ENCODE results near the gene EIF5A.

The EIF5A gene

DNA sequence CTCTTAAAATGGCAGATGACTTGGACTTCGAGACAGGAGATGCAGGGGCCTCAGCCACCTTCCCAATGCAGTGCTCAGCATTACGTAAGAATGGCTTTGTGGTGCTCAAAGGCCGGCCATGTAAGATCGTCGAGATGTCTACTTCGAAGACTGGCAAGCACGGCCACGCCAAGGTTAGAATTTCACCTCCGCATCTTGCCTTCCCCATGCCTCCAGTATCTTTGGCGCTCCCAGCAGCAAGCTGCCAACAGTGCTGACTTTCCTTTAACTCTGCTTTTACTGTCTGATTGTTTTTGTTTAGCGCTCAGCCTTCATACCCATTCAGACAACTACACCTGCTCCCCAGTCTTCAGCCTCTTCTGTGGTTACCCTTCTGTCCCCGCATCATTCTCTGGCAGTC lies 2.2 kb downstream of the EIF5A start:
- no peak for DNase-seq
- in situ Hi-C loops (cut with HindIII; ENCODE audit: low pct_ligation_motif_present, low pct_unique_long_range_greater_than_20kb, low sequenced_read_pairs) = no loop called here

DNA sequence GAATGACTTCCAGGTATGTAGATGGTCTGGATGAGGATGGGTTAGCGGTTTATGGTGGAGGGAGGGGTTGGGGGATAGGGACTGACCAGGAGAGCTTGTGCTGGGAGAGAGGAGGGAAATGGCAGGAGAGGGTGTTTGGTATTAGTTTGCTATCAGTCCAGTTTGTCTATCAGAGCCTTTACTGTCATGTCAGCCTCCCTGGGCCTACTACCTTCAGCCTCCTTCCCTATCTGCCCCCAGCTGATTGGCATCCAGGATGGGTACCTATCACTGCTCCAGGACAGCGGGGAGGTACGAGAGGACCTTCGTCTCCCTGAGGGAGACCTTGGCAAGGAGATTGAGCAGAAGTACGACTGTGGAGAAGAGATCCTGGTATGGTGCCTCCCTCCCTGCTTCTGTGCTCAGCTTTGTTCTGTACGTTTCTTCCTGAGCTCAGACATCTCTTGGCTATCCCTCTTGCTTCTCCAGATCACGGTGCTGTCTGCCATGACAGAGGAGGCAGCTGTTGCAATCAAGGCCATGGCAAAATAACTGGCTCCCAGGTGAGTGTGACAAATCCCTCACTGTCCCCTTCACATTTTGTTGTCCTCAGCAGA lies 3.8 kb downstream of the EIF5A start:
- no peak for DNase-seq
- in situ Hi-C loops (cut with HindIII; ENCODE audit: low pct_ligation_motif_present, low pct_unique_long_range_greater_than_20kb, low sequenced_read_pairs) = no loop called here

DNA sequence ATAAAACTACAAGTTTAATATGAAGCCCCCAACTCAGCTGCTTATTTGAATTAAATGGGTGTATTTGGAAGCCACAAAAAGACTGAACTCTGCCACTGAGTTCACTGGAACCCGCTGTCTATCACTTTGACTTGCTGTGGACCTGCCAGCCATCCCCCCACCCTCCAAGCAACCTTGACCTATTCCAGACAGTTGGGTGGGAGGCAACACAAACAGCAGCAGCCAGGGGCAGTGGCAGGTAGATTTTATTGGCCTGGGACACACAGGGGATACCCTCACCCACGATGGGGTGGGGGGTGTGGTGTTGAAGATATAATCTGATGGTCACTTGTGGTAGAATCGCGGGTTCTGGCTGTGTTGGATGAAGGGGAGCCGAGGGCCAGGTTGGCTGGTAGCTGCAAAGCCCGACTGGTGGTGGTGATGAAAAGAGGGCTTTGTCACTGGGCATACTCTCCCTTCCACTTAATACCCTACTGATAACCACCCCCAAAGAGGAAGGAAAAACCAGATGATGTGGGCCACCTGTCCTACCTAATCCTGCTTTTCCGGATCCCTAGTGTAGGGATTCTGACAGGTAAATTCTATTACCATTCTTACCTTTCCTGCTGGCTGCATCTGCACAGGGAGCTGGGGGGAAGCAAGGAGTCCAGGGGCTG lies 5.1 kb downstream of the EIF5A start:
- in situ Hi-C loops (cut with HindIII; ENCODE audit: low pct_ligation_motif_present, low pct_unique_long_range_greater_than_20kb, low sequenced_read_pairs) = no loop called here
- DNase-seq = no peak

DNA sequence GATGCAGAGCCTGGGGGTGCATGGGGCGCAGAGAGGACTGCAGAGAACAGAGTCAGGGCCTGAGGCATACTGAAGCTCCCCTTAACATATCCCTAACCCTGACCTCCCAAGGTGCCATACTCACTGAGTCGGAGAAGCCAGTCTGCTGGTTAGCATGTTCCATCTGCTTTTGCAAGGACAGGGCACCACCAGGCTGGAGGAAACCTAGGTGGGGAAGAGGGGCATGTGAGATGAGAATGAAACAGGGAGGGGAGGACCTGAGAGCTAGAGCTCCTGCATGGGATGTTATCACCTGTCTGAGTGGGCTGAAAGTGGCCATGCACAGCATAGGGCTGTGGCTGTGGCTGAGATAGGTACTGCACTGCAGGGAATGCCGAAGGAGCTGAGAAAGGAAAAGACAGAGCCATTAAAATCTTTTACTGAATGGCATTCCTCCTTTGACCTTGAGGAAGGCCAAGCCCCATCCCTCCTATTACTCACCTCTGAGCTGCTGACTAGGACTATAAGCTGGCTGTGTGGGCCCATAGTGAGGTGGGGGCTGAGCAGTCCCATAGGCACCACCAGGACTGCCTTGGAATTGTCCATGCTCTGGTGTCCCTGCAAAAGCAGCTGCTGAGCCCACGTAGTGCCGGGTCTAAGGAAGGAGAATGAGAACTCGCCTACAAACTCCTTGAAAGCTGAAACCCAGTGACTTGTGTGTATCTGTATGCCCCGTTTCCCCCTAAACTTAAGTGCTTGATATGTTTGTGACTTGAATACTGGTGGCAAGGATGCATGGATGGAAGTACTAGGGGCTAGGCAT lies 5.9 kb downstream of the EIF5A start:
- in situ Hi-C loops (cut with HindIII; ENCODE audit: low pct_ligation_motif_present, low pct_unique_long_range_greater_than_20kb, low sequenced_read_pairs) = no loop called here
- peak; percentile 26 for DNase-seq

DNA sequence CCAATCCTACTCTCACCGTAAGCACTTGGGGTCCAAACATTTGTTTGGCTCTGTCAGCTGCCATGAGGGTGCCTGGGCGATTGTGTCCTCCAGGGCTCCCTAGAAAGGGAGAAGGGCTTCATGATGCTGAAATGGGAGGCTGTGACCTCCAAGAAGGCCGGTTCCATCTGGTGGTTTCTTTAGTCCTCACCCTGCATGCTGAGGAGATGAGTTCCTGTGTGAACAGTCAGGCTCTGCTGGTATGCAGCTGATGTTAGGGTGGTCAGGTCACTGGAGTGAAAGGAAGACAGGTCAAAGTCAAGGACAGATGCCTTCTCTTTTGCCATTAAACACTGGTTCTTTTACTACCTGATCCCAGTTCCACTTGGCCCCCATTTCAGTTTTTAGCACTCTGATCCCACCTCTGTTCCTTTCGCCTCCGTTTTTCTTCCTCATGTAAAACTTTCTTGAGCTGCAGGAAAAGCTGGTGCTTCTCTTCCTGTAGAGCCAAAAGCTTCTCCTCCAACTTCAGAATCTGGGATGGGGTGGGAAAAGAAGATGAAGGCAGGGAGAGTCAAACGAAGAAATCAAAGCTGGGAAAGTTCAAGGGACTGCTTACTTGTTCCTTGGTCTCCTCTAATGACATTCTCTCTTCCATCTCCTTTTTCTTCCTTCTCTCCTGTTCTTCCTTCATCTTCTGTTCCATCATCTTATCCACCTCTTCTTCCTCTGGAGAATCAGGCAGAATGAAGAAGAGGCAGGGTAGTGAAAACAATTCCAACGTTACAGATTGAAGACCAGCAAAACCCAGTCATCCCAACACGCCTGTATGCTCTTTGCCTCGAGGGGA lies 6.7 kb downstream of the EIF5A start:
- in situ Hi-C loops (cut with HindIII; ENCODE audit: low pct_ligation_motif_present, low pct_unique_long_range_greater_than_20kb, low sequenced_read_pairs) = no loop called here
- DNase-seq = peak; percentile 50

DNA sequence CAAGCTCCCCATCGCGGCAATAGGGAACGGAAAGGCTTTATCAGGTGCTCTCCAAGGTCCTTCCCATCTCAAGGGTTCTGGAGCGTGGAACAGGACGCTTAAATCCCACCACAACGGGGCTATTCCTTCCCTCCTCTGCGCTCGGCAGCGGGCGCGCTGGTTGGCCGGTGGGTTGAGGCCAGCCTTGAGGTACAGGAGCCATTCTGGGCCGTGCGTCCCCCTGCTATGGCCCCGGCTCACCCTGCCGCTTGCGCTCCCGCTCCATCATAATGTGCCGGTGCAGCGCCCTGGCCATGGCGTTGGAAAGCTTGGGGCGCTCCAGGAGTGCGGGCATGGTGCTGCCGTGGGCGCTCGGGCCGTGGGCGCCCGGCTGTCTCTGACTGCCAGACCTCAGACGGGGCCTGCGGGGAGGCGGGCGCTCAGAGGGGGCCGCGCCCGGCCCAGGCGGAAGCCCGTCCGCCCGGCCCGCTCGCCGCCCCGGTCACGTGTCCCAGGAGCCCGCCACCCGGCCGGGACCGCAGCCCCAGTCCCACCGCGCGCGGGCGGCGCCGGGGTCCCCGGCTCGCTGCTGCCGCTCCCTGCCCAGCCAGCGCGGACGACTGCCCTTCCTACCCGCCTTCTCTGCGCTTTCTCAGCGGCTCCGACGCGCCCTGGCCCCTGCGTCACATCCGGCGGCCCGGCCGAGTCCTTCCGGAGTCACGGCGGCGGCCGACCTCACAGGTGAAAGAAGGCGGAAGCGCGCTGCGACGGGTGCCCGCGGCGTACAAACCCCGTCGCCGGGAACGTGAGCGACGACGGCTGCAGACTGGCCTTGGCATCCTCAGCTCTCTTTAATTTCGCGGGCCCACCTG lies 7.5 kb downstream of the EIF5A start, which contains the start of gene GPS2:
TSS of gene GPS2 (minus strand) at position 642 of the 851 bp plus-strand sequence. CDS start at position 334, 308 bp downstream.
- DNase-seq = peak; percentile 89
- in situ Hi-C loops (cut with HindIII; ENCODE audit: low pct_ligation_motif_present, low pct_unique_long_range_greater_than_20kb, low sequenced_read_pairs) = no loop called here

DNA sequence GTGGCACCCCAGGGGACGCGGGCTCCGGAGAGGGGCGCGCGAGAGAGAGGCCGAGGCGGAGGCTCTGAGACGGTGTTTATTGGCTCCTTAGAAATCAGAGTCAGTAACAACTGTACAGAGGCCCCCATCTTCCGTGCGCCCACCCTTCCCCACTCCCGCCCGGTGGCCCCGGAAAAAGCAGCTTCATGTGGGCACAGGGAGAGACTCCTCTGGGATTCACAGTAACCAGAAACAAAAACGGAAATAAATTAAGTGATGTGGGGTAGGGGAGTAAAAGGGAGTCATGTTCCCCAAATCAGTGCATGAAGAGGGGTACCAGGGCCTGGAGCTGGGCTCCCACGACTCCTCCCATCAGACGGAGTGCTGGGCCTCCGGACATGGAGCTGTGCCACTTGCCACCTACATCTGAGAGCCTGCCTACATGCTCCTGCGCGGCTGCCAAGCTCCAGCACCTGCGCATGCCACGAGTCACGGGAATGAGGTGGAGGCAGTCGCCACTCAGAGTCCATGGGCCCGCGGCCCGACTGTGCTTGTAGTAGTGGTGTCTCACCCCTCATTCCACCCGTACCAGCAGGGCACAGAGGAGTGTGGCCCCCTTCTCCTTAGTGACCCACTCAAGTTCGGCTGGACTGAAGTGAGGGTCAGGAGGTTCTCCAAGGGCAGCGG lies 8.3 kb downstream of the EIF5A start:
- in situ Hi-C loops (cut with HindIII; ENCODE audit: low pct_ligation_motif_present, low pct_unique_long_range_greater_than_20kb, low sequenced_read_pairs) = no loop called here
- no peak for DNase-seq

DNA sequence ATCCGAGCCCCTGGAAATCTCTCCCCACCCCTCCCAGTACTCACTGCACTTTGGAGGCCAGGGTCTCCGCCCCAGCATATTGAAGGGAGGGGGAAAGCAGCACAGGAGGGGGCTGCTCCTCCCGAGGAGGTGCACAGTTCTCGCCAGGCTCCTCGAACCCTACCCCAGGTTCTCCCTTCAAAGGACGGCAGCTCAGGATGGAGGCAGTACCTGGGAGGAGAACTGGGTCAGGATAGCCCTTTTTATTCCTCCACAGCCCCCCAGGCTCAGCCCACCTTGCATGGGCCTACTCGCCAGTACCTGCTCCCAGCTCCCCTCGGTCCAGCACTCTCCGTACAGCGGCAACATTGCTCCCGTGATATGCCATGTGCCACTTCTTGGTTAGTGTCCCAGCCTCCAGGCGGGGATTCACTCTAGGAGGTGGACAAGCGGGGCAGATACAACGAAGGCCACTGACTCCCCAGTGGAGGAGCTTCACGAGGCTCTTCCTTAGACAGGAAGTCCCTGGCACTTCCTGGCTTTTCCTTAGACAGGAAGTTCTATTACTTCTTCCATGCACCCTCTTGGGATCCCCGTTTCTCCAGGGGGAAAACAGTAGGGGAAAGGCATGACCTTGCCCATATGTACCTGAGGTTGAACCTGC lies 9.9 kb downstream of the EIF5A start:
- in situ Hi-C loops (cut with HindIII; ENCODE audit: low pct_ligation_motif_present, low pct_unique_long_range_greater_than_20kb, low sequenced_read_pairs) = no loop called here

DNA sequence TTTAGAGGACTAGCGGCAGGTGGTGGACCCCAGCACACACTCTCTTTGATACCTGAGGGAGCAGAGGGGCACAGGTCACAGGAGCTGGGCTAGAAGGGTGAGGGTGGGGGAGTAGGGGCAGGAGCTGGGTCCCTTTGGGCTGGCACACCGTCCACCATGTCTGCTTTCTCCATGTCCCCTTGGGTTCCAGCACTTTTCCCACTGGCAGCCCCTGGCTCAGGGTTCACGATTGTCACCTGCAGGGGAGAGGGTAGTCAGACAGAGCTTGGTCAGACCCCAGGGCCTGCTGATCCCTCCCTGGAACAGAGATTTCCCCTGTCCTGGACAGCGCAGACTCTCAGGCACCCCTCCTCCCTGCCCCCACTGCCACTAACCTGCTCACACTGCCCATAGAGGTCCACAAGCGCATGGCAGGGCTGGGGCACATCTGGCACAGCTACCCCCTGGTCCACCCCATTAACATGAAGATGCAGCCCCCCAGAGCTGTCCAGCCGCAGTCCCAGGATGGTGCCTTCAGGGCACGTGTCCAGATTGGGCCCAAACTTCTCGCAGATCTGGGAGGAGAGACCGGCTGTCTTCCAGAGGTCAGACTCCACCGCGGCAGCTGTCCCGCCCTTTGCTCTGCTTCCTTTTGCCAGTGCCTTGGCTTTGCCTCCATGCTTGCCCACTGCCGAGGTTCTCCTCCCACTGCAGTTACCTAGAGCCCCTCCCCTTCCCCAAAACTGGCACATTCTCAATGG lies 10.9 kb downstream of the EIF5A start:
- no peak for DNase-seq
- in situ Hi-C loops (cut with HindIII; ENCODE audit: low pct_ligation_motif_present, low pct_unique_long_range_greater_than_20kb, low sequenced_read_pairs) = no loop called here

More for the DNA sequence above, 9.9 kb downstream of the EIF5A start:
- DNase-seq = no peak

DNA sequence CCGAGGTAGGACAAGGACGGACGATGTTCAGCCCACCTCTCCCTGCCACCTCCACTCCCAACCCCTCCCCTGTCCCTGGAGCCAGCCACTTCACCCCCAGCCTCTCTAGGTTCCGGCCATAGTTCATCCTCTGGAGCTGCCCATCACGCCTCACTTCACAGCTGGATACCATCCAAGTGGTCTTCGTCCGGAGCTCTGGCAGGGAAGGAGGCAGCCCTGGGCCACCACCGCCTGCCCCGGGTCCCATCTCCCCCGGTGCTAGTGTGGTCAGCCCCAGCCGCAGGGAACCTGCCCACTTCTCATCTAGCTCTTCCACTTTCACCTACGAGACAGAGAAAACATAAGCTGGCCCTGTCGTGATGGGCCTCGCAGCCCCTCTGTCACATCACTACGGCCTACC lies 14.0 kb downstream of the EIF5A start:
- in situ Hi-C loops (cut with HindIII; ENCODE audit: low pct_ligation_motif_present, low pct_unique_long_range_greater_than_20kb, low sequenced_read_pairs) = no loop called here
- no peak for DNase-seq

DNA sequence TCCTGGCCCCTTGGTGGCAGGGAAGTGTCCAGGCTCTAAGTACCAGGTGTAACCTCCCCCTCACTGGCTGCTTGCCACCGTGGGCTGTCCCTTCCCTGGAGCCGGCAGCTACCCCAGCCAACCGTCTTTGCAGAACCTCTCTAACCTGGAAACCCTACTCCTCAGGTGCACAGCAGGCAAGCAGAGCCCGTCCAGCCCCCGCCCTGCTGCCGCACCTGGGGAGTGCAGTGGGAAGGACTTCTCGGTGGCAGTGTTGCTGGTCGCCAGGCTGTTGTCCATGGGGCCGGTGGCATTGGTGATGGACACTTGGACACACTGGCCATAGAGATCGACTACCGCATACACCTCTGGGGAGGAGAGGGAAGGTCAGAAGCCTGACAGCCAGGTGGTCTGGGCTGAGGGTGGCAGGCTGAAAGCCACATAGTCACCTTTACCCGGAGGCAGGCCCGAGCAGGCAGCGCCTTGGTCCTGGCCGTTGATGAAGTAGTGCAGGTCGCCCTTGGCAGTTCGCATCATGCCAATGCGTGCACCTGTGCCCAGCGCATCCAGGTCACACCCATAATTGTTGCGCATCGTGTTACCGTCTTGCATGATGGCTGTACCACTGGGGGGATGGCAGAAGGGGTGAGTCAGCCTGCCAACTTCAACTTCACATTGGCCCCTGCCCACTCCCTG lies 15.2 kb downstream of the EIF5A start:
- no peak for DNase-seq
- in situ Hi-C loops (cut with HindIII; ENCODE audit: low pct_ligation_motif_present, low pct_unique_long_range_greater_than_20kb, low sequenced_read_pairs) = no loop called here

DNA sequence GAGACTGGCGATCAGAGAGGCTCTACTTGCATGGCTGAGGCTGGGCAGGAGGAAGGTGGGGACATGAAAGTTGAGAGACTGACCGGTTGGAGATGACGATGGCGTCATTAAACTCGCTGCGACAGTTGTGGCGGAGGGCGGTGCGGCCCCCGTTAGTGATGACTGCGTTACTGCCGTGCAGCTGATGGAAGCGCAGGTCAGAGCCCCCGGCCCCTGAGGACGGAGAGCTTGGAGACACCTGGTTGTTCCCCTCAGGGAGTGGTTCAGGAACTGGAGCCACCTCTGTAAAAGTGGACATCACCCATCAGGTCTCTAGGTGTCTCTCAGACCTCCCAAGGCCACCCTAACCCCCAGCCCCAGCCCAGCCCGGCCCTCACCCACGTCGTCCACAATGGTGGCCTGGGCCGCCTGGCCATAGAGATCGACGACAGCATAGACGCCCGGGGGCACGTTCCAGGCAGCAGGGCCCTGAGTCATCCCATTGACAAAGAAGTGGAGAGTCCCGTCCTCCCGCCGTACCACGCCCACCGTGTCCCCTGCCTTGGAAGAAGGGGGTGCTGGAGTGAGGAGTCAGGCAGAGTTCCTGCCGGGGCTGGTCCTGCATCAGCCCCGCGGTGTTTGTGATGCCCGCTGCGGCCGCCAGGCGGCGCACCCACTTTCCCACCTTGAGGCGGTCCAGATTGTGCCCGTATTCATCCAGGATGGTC lies 16.5 kb downstream of the EIF5A start:
- in situ Hi-C loops (cut with HindIII; ENCODE audit: low pct_ligation_motif_present, low pct_unique_long_range_greater_than_20kb, low sequenced_read_pairs) = no loop called here
- DNase-seq = no peak

DNA sequence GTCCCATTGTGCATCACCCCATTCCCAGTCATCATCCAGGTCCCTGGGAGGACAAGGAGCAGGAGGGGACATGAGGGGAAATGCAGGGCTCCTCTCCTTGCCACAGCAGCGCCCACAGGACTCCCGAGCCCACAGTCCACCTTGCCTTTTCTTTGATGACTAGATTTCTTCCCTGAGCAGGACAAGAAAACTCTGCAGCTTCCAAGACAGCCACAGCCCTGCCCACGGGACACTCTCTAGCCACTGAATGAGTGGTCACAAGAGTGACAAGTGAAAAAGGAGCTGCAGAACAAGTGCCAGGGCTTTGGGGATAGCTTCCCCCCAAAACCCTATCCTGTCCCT lies 17.0 kb downstream of the EIF5A start:
- in situ Hi-C loops (cut with HindIII; ENCODE audit: low pct_ligation_motif_present, low pct_unique_long_range_greater_than_20kb, low sequenced_read_pairs) = no loop called here
- DNase-seq = no peak

DNA sequence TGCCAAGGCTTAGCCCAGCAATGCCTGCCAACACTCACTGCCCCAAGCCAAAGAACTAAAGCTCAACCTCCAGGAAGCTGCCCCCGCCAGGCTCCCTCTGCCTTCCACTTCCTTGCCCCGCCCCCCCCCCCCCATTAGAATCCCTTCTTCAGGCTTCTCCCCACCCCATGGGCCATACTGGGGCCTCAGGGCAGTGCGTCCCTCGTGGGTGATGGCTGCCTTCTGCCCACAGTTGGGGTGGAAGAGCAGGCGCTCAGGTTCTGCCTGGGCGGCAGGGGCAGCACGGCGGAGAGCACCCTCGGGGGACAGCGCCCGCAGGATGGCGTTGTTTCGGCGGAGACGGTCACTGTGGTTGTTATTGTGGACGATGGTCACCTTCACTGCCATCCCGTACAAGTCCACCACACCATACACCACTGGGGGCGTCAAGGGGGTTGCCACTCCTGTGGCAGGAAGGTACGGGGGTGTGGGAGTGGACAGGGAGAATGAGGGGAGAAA lies 17.7 kb downstream of the EIF5A start:
- no peak for DNase-seq
- in situ Hi-C loops (cut with HindIII; ENCODE audit: low pct_ligation_motif_present, low pct_unique_long_range_greater_than_20kb, low sequenced_read_pairs) = no loop called here

DNA sequence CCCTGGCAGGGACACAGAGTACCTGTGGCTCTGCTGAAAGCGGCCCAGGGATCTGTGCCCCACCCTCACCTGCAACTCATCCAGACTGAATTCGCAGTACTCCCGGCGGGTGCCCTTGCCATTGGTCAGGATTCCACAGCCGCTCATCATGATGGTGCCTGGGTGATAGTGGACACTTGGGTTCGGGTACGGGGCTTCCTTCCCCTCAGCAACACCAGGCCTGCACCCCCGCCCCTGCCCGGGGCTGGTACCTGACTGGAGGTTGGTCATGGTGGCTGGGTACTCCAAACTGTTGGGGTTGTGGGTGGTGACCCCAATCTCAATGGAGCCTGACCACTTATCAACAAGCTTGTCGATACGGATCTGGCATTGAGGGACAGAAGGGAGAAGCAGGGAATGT lies 18.8 kb downstream of the EIF5A start:
- in situ Hi-C loops (cut with HindIII; ENCODE audit: low pct_ligation_motif_present, low pct_unique_long_range_greater_than_20kb, low sequenced_read_pairs) = no loop called here
- no peak for DNase-seq
